GM23338 (cell line): ENCODE results near the gene ARL15. TPM values are rescaled to one million over a fixed set of nuclear protein-coding genes. Genes with fewer than 3 reads are reported as not detected.

ENCODE experiments used
- ATAC-seq: fragments of 200-7000 bp; cut with Tn5 transposase; 3 replicates; pipeline ENCODE4 v1.9.1; 2020
- DNase-seq: peaks from one replicate; pipeline ENCODE4 v3.0.0-alpha.2; 2015; ENCODE audit warnings: low spot score
- H2AFZ ChIP-seq: fragments of 200-600 bp; sonication (generic); 2 replicates; pipeline ENCODE4 v1.8.0; 2016; ENCODE audit warnings: antibody characterized with exemption, mild to moderate bottlenecking, moderate library complexity
- H3F3A ChIP-seq: fragments of 200-600 bp; sonication (generic); replicated peaks from 2 replicates; pipeline ENCODE4 v1.8.0; 2017; ENCODE audit warnings: antibody characterized with exemption, mixed run types, low read depth
- H3K27ac ChIP-seq: fragments of 200-600 bp; sonication (generic); 2 replicates; pipeline ENCODE4 v1.6.1; 2016; ENCODE audit warnings: low read depth
- H3K27me3 ChIP-seq: fragments of 200-600 bp; sonication (generic); 2 replicates; pipeline ENCODE4 v1.8.0; 2016; ENCODE audit warnings: mild to moderate bottlenecking, mixed run types, moderate library complexity; ENCODE audit not compliant: insufficient read depth
- H3K36me3 ChIP-seq: fragments of 200-600 bp; sonication (generic); 2 replicates; pipeline ENCODE4 v1.8.0; 2016; ENCODE audit warnings: mild to moderate bottlenecking; ENCODE audit not compliant: insufficient read depth
- H3K4me1 ChIP-seq: fragments of 200-600 bp; sonication (generic); 2 replicates; pipeline ENCODE4 v1.8.0; 2016; ENCODE audit warnings: mild to moderate bottlenecking, moderate library complexity; ENCODE audit not compliant: insufficient read depth
- H3K4me2 ChIP-seq: fragments of 200-600 bp; sonication (generic); 2 replicates; pipeline ENCODE4 v1.7.1; 2017; ENCODE audit warnings: mixed run types
- H3K4me3 ChIP-seq: fragments of 200-600 bp; sonication (generic); 2 replicates; pipeline ENCODE4 v1.6.1; 2016; ENCODE audit warnings: mixed run types
- H3K79me2 ChIP-seq: fragments of 200-600 bp; sonication (generic); replicated peaks from 2 replicates; pipeline ENCODE4 v1.8.0; 2017; ENCODE audit warnings: mild to moderate bottlenecking; ENCODE audit not compliant: insufficient read depth
- H3K9me2 ChIP-seq: fragments of 200-600 bp; sonication (generic); 2 replicates; pipeline ENCODE4 v1.8.0; 2017; ENCODE audit not compliant: insufficient read depth
- H4K20me1 ChIP-seq: fragments of 200-600 bp; sonication (generic); replicated peaks from 2 replicates; pipeline ENCODE4 v1.8.0; 2017; ENCODE audit warnings: mild to moderate bottlenecking; ENCODE audit not compliant: insufficient read depth
- H3K27ac Mint-ChIP-seq: 2 replicates; pipeline ENCODE4 v1.8.0; 2020; ENCODE audit warnings: inconsistent platforms, mild to moderate bottlenecking, moderate library complexity, mixed read lengths
- H3K27me3 Mint-ChIP-seq: 3 replicates; pipeline ENCODE4 v1.8.0; 2022; ENCODE audit warnings: low read depth, mild to moderate bottlenecking, moderate library complexity, mixed read lengths, inconsistent platforms; ENCODE audit not compliant: insufficient read depth, poor library complexity
- H3K36me3 Mint-ChIP-seq: 3 replicates; pipeline ENCODE4 v1.8.0; 2021; ENCODE audit warnings: low read depth, mild to moderate bottlenecking, inconsistent platforms, moderate library complexity, mixed read lengths
- H3K4me1 Mint-ChIP-seq: 3 replicates; pipeline ENCODE4 v1.8.0; 2020; ENCODE audit warnings: mild to moderate bottlenecking, inconsistent platforms, mixed read lengths
- H3K4me3 Mint-ChIP-seq: 3 replicates; pipeline ENCODE4 v1.8.0; 2021; ENCODE audit warnings: moderate library complexity, mild to moderate bottlenecking, inconsistent platforms, mixed read lengths
- H3K9me3 Mint-ChIP-seq: 3 replicates; pipeline ENCODE4 v1.8.0; 2020; ENCODE audit warnings: moderate library complexity, mild to moderate bottlenecking, inconsistent platforms, mixed read lengths
- CREB1 ChIP-seq: fragments of 250-450 bp; sonication (Bioruptor Pico); IDR thresholded peaks from 2 replicates; pipeline ENCODE4 v1.5.0; 2020; ENCODE audit warnings: low read depth, mild to moderate bottlenecking, moderate library complexity
- EZH2 ChIP-seq: fragments of 200-600 bp; sonication (generic); IDR thresholded peaks from one replicate; pipeline ENCODE4 v1.8.0; 2017; ENCODE audit warnings: antibody characterized with exemption, mild to moderate bottlenecking, low read depth; ENCODE audit not compliant: unreplicated experiment
- EZH2phosphoT487 ChIP-seq: fragments of 200-600 bp; sonication (generic); IDR thresholded peaks from one replicate; pipeline ENCODE4 v1.8.1; 2018; ENCODE audit warnings: antibody characterized with exemption; ENCODE audit not compliant: unreplicated experiment
- JUNB ChIP-seq: IDR thresholded peaks from one replicate; pipeline ENCODE4 v1.6.1; 2016; ENCODE audit warnings: antibody characterized with exemption; ENCODE audit not compliant: unreplicated experiment
- NANOG ChIP-seq: IDR thresholded peaks from 2 replicates; pipeline ENCODE4 v1.6.1; 2016; ENCODE audit warnings: antibody characterized with exemption, borderline replicate concordance
- POLR2AphosphoS5 ChIP-seq: IDR thresholded peaks from 2 replicates; pipeline ENCODE4 v1.6.1; 2016; ENCODE audit warnings: antibody characterized with exemption, low read depth
- REST ChIP-seq: IDR thresholded peaks from one replicate; pipeline ENCODE4 v1.6.1; 2018; ENCODE audit warnings: antibody characterized with exemption; ENCODE audit not compliant: unreplicated experiment
- STAT1 ChIP-seq: IDR thresholded peaks from one replicate; pipeline ENCODE4 v1.6.1; 2016; ENCODE audit warnings: antibody characterized with exemption; ENCODE audit not compliant: unreplicated experiment
- ZNF114 ChIP-seq: fragments of 250-450 bp; sonication (Bioruptor Pico); IDR thresholded peaks from 2 replicates; pipeline ENCODE4 v1.5.0; 2020; ENCODE audit warnings: mild to moderate bottlenecking, moderate library complexity
- ZNF331 ChIP-seq: fragments of 250-450 bp; sonication (Bioruptor Pico); IDR thresholded peaks from 2 replicates; pipeline ENCODE4 v1.5.0; 2020; ENCODE audit warnings: low read depth, mild to moderate bottlenecking, moderate library complexity
- polyA plus RNA-seq: library from polyadenylated mRNA; unstranded; fragments of >200 nt; fragmentation: Nextera tagmentation; extraction: Ambion mirVana; gene quantifications from 2 replicates; pipeline ENCODE4 v1.2.1, GENCODE V29; 2016
- total RNA-seq: library from RNA; depleted of rRNA; stranded (reverse); fragments of >200 nt; shearing (Covaris generic); gene quantifications from 2 replicates; pipeline ENCODE4 v1.2.3, GENCODE V29; 2014
- TF ChIP-seq, protein P1 (sequence below), 2 experiments: fragments of 200-600 bp in 1 of 2; sonication (generic) in 1 of 2; conservative IDR thresholded peaks; 2 replicates each; pipeline versions ENCODE4 v1.5.1 to v1.6.1; 2016 to 2017; ENCODE audit warnings: antibody characterized with exemption in 2 of 2, low read depth in 2 of 2, mild to moderate bottlenecking in 2 of 2, moderate library complexity in 1 of 2
- TF ChIP-seq, protein P2 (sequence below): IDR thresholded peaks from 2 replicates; pipeline ENCODE4 v1.6.1; 2016; ENCODE audit warnings: antibody characterized with exemption
- TF ChIP-seq, protein P3 (sequence below): fragments of 250-450 bp; sonication (Bioruptor Pico); IDR thresholded peaks from 2 replicates; pipeline ENCODE4 v1.5.0; 2020; ENCODE audit warnings: mild to moderate bottlenecking, moderate library complexity

Gene ARL15
- total and polyA plus RNA-seq, 2 experiments from 2014 or later = 13.0 to 54.0 TPM

GRCh38 chr5:54173251-54173650, 137.1 kb downstream of the ARL15 start:
- DNase-seq = no peak
- Mint-ChIP-seq H3K27ac (no peak overlapping the region), H3K4me3 (no peak overlapping the region), H3K36me3 (no peaks in the 10 kb centered on the region), H3K4me1 (no peaks in the 10 kb centered on the region), H3K27me3 (no peaks in the 10 kb centered on the region), H3K9me3 (no peaks in the 10 kb centered on the region)
- no peak for ATAC-seq
- Histone ChIP-seq H3K79me2 (peaks cover 15% of the 10 kb centered on the region), H3K4me2 (no peak overlapping the region), H3K27me3 (no peaks in the 10 kb centered on the region), H3F3A (no peaks in the 10 kb centered on the region), H2AFZ (no peak overlapping the region), H3K9me2 (no peaks in the 10 kb centered on the region), H3K27ac (no peak overlapping the region), H3K4me1 (no peaks in the 10 kb centered on the region), H3K36me3 (no peaks in the 10 kb centered on the region), H4K20me1 (no peaks in the 10 kb centered on the region), H3K4me3 (no peak overlapping the region)
- TF ChIP-seq ZNF114 (CRISPR knock-in tag) (no peak), ZNF331 (CRISPR knock-in tag) (no peak), STAT1 (no peak), JUNB (no peak), NANOG (no peak), CREB1 (CRISPR knock-in tag) (no peak), EZH2phosphoT487 (no peak), EZH2 (no peak), POLR2AphosphoS5 (no peak), REST (no peak)
- TF ChIP-seq, protein P1, sequence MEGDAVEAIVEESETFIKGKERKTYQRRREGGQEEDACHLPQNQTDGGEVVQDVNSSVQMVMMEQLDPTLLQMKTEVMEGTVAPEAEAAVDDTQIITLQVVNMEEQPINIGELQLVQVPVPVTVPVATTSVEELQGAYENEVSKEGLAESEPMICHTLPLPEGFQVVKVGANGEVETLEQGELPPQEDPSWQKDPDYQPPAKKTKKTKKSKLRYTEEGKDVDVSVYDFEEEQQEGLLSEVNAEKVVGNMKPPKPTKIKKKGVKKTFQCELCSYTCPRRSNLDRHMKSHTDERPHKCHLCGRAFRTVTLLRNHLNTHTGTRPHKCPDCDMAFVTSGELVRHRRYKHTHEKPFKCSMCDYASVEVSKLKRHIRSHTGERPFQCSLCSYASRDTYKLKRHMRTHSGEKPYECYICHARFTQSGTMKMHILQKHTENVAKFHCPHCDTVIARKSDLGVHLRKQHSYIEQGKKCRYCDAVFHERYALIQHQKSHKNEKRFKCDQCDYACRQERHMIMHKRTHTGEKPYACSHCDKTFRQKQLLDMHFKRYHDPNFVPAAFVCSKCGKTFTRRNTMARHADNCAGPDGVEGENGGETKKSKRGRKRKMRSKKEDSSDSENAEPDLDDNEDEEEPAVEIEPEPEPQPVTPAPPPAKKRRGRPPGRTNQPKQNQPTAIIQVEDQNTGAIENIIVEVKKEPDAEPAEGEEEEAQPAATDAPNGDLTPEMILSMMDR (conservative IDR thresholded peaks at IDR 0.05; ENCODE audit: low read depth in 2 of 2) = no peak
- TF ChIP-seq, protein P2, sequence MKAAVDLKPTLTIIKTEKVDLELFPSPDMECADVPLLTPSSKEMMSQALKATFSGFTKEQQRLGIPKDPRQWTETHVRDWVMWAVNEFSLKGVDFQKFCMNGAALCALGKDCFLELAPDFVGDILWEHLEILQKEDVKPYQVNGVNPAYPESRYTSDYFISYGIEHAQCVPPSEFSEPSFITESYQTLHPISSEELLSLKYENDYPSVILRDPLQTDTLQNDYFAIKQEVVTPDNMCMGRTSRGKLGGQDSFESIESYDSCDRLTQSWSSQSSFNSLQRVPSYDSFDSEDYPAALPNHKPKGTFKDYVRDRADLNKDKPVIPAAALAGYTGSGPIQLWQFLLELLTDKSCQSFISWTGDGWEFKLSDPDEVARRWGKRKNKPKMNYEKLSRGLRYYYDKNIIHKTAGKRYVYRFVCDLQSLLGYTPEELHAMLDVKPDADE = no peak
- TF ChIP-seq, protein P3, sequence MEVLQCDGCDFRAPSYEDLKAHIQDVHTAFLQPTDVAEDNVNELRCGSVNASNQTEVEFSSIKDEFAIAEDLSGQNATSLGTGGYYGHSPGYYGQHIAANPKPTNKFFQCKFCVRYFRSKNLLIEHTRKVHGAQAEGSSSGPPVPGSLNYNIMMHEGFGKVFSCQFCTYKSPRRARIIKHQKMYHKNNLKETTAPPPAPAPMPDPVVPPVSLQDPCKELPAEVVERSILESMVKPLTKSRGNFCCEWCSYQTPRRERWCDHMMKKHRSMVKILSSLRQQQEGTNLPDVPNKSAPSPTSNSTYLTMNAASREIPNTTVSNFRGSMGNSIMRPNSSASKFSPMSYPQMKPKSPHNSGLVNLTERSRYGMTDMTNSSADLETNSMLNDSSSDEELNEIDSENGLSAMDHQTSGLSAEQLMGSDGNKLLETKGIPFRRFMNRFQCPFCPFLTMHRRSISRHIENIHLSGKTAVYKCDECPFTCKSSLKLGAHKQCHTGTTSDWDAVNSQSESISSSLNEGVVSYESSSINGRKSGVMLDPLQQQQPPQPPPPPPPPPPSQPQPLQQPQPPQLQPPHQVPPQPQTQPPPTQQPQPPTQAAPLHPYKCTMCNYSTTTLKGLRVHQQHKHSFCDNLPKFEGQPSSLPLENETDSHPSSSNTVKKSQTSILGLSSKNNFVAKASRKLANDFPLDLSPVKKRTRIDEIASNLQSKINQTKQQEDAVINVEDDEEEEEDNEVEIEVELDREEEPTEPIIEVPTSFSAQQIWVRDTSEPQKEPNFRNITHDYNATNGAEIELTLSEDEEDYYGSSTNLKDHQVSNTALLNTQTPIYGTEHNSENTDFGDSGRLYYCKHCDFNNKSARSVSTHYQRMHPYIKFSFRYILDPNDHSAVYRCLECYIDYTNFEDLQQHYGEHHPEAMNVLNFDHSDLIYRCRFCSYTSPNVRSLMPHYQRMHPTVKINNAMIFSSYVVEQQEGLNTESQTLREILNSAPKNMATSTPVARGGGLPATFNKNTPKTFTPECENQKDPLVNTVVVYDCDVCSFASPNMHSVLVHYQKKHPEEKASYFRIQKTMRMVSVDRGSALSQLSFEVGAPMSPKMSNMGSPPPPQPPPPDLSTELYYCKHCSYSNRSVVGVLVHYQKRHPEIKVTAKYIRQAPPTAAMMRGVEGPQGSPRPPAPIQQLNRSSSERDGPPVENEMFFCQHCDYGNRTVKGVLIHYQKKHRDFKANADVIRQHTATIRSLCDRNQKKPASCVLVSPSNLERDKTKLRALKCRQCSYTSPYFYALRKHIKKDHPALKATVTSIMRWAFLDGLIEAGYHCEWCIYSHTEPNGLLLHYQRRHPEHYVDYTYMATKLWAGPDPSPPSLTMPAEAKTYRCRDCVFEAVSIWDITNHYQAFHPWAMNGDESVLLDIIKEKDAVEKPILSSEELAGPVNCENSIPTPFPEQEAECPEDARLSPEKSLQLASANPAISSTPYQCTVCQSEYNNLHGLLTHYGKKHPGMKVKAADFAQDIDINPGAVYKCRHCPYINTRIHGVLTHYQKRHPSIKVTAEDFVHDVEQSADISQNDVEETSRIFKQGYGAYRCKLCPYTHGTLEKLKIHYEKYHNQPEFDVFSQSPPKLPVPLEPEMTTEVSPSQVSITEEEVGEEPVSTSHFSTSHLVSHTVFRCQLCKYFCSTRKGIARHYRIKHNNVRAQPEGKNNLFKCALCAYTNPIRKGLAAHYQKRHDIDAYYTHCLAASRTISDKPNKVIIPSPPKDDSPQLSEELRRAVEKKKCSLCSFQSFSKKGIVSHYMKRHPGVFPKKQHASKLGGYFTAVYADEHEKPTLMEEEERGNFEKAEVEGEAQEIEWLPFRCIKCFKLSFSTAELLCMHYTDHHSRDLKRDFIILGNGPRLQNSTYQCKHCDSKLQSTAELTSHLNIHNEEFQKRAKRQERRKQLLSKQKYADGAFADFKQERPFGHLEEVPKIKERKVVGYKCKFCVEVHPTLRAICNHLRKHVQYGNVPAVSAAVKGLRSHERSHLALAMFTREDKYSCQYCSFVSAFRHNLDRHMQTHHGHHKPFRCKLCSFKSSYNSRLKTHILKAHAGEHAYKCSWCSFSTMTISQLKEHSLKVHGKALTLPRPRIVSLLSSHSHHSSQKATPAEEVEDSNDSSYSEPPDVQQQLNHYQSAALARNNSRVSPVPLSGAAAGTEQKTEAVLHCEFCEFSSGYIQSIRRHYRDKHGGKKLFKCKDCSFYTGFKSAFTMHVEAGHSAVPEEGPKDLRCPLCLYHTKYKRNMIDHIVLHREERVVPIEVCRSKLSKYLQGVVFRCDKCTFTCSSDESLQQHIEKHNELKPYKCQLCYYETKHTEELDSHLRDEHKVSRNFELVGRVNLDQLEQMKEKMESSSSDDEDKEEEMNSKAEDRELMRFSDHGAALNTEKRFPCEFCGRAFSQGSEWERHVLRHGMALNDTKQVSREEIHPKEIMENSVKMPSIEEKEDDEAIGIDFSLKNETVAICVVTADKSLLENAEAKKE (CRISPR knock-in tag) = no peak
